Measurements from ENCODE around the gene CDS2.

GRCh38 chr20:5180421-5180820, 53.6 kb downstream of the CDS2 start:
- TF ChIP-seq POLR2A (IDR thresholded peaks at IDR 0.05; ENCODE audit: low read length), result no peak
- no peak for TF ChIP-seq GATA1 (IDR thresholded peaks at IDR 0.05; ENCODE audit: low read depth, low read length)

Measured in erythroblast (primary cell).